Epithelial cell of proximal tubule (primary cell): ENCODE measurements around the gene ZNF333. TPM values are rescaled to one million over a fixed set of nuclear protein-coding genes. Genes with fewer than 3 reads are reported as not detected.

Experiments used
- DNase-seq: peaks from one replicate; pipeline ENCODE4 v3.0.0-alpha.2; 2011; ENCODE audit warnings: low read depth
- H3K4me3 ChIP-seq: 2 replicates; pipeline ENCODE4 v1.5.1; 2011; ENCODE audit warnings: low read depth, mild to moderate bottlenecking, low read length
- total RNA-seq: library from RNA; depleted of rRNA; stranded (reverse); fragments of >200 nt; gene quantifications from 2 replicates; pipeline ENCODE4 v1.2.3, GENCODE V29; 2015
- TF ChIP-seq, protein P1 (sequence below): conservative IDR thresholded peaks from 2 replicates; pipeline ENCODE4 v1.5.1; 2012; ENCODE audit warnings: low read depth, mild to moderate bottlenecking, low read length

ZNF333 gene
- total RNA-seq, 1 donor from 2014 or later, result 5.7 TPM

GRCh38 chr19:14719162-14719561, 29.3 kb downstream of the ZNF333 start:
- no peak for DNase-seq
- no peak overlapping the region for H3K4me3 ChIP-seq
- TF ChIP-seq, protein P1, sequence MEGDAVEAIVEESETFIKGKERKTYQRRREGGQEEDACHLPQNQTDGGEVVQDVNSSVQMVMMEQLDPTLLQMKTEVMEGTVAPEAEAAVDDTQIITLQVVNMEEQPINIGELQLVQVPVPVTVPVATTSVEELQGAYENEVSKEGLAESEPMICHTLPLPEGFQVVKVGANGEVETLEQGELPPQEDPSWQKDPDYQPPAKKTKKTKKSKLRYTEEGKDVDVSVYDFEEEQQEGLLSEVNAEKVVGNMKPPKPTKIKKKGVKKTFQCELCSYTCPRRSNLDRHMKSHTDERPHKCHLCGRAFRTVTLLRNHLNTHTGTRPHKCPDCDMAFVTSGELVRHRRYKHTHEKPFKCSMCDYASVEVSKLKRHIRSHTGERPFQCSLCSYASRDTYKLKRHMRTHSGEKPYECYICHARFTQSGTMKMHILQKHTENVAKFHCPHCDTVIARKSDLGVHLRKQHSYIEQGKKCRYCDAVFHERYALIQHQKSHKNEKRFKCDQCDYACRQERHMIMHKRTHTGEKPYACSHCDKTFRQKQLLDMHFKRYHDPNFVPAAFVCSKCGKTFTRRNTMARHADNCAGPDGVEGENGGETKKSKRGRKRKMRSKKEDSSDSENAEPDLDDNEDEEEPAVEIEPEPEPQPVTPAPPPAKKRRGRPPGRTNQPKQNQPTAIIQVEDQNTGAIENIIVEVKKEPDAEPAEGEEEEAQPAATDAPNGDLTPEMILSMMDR, result no peak

GRCh38 chr19:14722127-14722526, 32.3 kb downstream of the ZNF333 start:
- H3K4me3 ChIP-seq, result no peak overlapping the region
- no peak for DNase-seq
- TF ChIP-seq, protein P1, result no peak

DNA sequence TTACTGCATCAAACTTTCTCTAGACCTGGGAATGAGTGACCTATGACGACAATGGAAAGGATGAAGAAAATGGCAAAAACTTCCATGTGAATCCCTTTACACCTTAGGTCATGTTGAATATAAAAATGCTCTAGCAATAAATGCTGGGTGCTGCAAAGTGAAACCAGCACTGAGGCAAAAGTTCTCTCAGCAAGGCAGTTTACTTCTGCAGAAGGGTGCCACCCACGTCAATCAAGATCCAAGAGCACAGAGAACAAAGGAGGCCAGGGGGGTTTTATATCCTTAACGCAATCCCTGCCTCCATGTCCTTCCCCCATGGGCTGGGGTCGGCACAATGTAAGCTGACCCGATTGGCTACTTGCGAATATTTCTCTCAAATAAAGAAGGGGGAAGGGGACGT, 38.7 kb downstream of the ZNF333 start:
- TF ChIP-seq, protein P1, result no peak
- no peak for DNase-seq
- no peak overlapping the region for H3K4me3 ChIP-seq

DNA sequence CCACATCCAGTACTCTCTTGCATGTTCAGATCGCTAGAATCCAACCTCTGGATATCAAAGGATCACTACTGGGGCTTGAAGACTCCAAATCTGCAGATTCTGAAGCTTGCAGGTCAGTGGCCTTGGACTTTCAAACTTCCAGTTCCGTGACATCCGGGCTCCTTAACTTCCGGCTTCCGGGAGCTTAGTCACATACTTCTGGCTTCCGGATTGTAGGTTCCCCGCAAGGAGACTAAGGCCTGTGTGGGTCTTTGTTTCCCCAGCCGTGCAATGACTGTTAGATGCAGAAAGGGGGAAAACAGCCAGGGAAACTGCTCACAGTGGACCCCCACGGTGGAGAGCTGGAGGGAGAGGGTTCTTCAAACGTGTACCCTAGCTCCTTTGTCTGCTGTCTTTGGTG, 41.4 kb downstream of the ZNF333 start:
- no peak overlapping the region for H3K4me3 ChIP-seq
- no peak for DNase-seq
- TF ChIP-seq, protein P1, result no peak

DNA sequence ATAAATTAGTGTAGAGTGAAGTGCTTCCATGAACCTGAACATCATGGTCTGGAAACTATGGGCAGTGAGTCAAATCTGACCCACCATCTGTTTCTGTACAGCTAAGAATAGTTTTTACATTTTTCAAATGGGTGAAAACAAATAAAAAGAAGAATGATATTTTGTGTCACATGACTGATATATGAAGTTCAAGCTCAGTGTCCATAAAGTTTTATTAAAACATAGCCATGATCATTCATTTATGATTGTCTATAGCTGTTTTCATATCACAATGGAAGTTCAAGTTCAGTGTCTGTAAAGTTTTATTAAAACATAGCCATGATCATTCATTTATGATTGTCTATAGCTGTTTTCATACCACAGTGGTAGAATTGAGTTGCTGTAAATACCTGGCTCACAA, 42.7 kb downstream of the ZNF333 start:
- no peak overlapping the region for H3K4me3 ChIP-seq
- TF ChIP-seq, protein P1, result no peak
- DNase-seq, result no peak

DNA sequence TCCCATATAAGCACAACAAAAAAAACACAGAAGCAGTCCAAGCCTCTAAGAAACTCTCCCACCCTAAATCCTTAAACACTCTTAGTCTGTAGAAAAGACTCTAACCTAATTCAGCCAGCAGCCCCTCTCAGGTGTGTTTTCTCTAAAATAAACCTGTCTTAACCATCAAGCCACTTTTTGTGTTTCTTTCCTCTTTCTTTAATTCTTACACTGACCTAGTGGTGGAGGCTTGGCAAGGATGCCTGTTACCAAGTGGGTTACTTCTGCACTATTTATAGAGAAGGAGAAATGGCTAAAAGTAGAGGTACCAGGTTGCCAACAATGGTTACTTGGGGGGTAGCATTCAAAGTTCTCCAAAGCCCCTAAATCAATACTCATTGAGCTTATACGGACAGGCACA, 43.7 kb downstream of the ZNF333 start:
- DNase-seq, result no peak

DNA sequence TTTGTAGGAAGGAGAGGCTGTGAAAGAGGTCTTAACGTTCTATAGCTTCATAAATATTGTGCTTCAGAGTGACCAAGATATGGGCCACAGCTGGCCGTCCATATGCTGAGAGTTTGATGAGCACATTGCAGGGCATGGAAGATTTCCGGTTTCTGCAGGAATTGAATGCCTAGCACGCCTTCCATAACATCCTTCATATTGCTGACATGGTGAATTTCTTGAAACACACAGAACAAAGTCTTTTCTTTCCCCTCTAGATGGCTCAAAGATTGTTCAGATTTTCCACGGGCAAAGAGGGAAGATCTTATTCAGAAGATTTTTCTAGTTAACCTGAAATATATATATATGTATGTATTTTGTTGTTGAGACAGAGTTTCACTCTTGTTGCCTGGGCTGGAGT, 46.1 kb downstream of the ZNF333 start:
- TF ChIP-seq, protein P1, result no peak
- no peak for DNase-seq
- H3K4me3 ChIP-seq, result no peak overlapping the region

More for the DNA sequence above, 43.7 kb downstream of the ZNF333 start:
- no peak overlapping the region for H3K4me3 ChIP-seq
- TF ChIP-seq, protein P1, result no peak
